K562 (cell line): Measurements from ENCODE around the gene EPX. TPM values are rescaled to one million over a fixed set of nuclear protein-coding genes. Genes with fewer than 3 reads are reported as not detected.

Experiments used
- BRF1 ChIP-seq: IDR thresholded peaks from 3 replicates; pipeline ENCODE4 v1.6.1; 2011; ENCODE audit warnings: borderline replicate concordance, mild to moderate bottlenecking; ENCODE audit not compliant: insufficient read length; ENCODE audit errors: extremely low read depth
- ELF1 ChIP-seq: fragments of 200-800 bp; sonication (Bioruptor generic); IDR thresholded peaks from 2 replicates; pipeline ENCODE4 v1.6.1; 2016; ENCODE audit warnings: missing genetic modification characterization, missing compliant biosample characterization
- ETV6 ChIP-seq, 3 experiments: fragments of 150-350 bp in 1 of 3; sonication (generic) in 1 of 3; formaldehyde crosslinking in 1 of 3; IDR thresholded peaks; 2 replicates each; pipeline versions ENCODE4 v1.6.1 to v1.8.0; 2014 to 2022; ENCODE audit warnings: borderline replicate concordance in 2 of 3, low read depth in 2 of 3, antibody characterized with exemption in 1 of 3, low read length in 1 of 3, mild to moderate bottlenecking in 1 of 3, missing genetic modification reagents in 1 of 3
- ILF3 ChIP-seq: fragments of 450-650 bp; IDR thresholded peaks from 2 replicates; pipeline ENCODE4 v1.6.1; 2018; ENCODE audit warnings: antibody characterized with exemption, mild to moderate bottlenecking, moderate library complexity, borderline replicate concordance
- NFATC3 ChIP-seq: fragments of 450-650 bp; IDR thresholded peaks from 2 replicates; pipeline ENCODE4 v1.6.1; 2017; ENCODE audit warnings: mild to moderate bottlenecking
- POLR2AphosphoS5 ChIP-seq: IDR thresholded peaks from 2 replicates; pipeline ENCODE4 v1.6.1; 2011; ENCODE audit warnings: mild to moderate bottlenecking, low read depth, low read length, moderate library complexity; ENCODE audit not compliant: control insufficient read depth, insufficient read depth
- RB1 ChIP-seq: fragments of 450-650 bp; IDR thresholded peaks from 2 replicates; pipeline ENCODE4 v1.6.1; 2017; ENCODE audit warnings: low read depth, mild to moderate bottlenecking
- RBBP5 ChIP-seq: fragments of 200-600 bp; sonication (generic); IDR thresholded peaks from 2 replicates; pipeline ENCODE4 v1.6.1; 2012; ENCODE audit warnings: borderline replicate concordance, mild to moderate bottlenecking, low read length, control low read depth, inconsistent platforms; ENCODE audit not compliant: insufficient read depth, poor library complexity, severe bottlenecking
- RHOXF2B ChIP-seq: fragments of 250-450 bp; sonication (Bioruptor Pico); conservative IDR thresholded peaks from 2 replicates; pipeline ENCODE4 v1.5.1; 2021
- SMARCE1 ChIP-seq: fragments of 450-650 bp; IDR thresholded peaks from 2 replicates; pipeline ENCODE4 v1.7.1; 2016; ENCODE audit warnings: mild to moderate bottlenecking
- THRA ChIP-seq: fragments of 450-650 bp; IDR thresholded peaks from 2 replicates; pipeline ENCODE4 v1.6.1; 2017; ENCODE audit warnings: mild to moderate bottlenecking, moderate library complexity
- TSC22D4 ChIP-seq: fragments of 450-650 bp; IDR thresholded peaks from 2 replicates; pipeline ENCODE4 v1.6.1; 2016; ENCODE audit warnings: missing genetic modification characterization, missing biosample characterization, control low read depth
- XRCC4 ChIP-seq: IDR thresholded peaks from one replicate; pipeline ENCODE4 v1.6.1; 2011; ENCODE audit not compliant: insufficient read depth, insufficient read length; ENCODE audit errors: extremely low read depth
- ZBTB26 ChIP-seq: fragments of 450-650 bp; formaldehyde crosslinking; IDR thresholded peaks from 2 replicates; pipeline ENCODE4 v1.4.0; 2022; ENCODE audit warnings: missing genetic modification characterization
- ZNF23 ChIP-seq: fragments of 250-450 bp; sonication (Bioruptor Pico); IDR thresholded peaks from 2 replicates; pipeline ENCODE4 v1.4.0; 2020; ENCODE audit warnings: mild to moderate bottlenecking
- ZNF280B ChIP-seq: fragments of 250-450 bp; sonication (Bioruptor Pico); IDR thresholded peaks from 2 replicates; pipeline ENCODE4 v1.5.1; 2021; ENCODE audit warnings: mild to moderate bottlenecking
- ZNF584 ChIP-seq: fragments of 200-800 bp; sonication (Bioruptor generic); IDR thresholded peaks from 2 replicates; pipeline ENCODE4 v1.6.1; 2016; ENCODE audit warnings: low read depth, mild to moderate bottlenecking, missing genetic modification characterization, missing compliant biosample characterization
- ZNF696 ChIP-seq: fragments of 250-450 bp; sonication (Bioruptor Pico); conservative IDR thresholded peaks from 2 replicates; pipeline ENCODE4 v1.4.0; 2020; ENCODE audit warnings: mild to moderate bottlenecking, moderate library complexity
- polyA plus RNA-seq, 8 experiments: library from polyadenylated mRNA; depleted of rRNA in 4 of 8; stranded (reverse) in 5 of 8; unstranded in 3 of 8; fragments of >200 nt; fragmentation: Nextera tagmentation in 2 of 8; fragmentation: Illumina TruSeq in 1 of 8; extraction: Ambion mirVana in 2 of 8; extraction: Trizol in 1 of 8; gene quantifications; 2 replicates each; pipeline versions ENCODE4 v1.2.1 to v1.2.3, GENCODE V29; 2011 to 2014; ENCODE audit warnings: inconsistent platforms in 1 of 8, missing spikeins in 1 of 8
- total RNA-seq, 7 experiments: library from RNA; depleted of rRNA in 6 of 7; stranded (reverse); fragments of >200 nt in 6 of 7; fragmentation: Illumina TruSeq in 2 of 7; extraction: Trizol in 2 of 7; gene quantifications; 2 replicates each; pipeline versions ENCODE4 v1.2.1 to v1.2.3, GENCODE V29; 2011 to 2021; ENCODE audit warnings: low replicate concordance in 1 of 7
- TF ChIP-seq, protein P1 (sequence below): fragments of 250-450 bp; sonication (Bioruptor Pico); IDR thresholded peaks from 2 replicates; pipeline ENCODE4 v1.6.1; 2021; ENCODE audit warnings: mild to moderate bottlenecking
- TF ChIP-seq, protein P2 (sequence below), 2 experiments: IDR thresholded peaks; 2 replicates each; pipeline ENCODE4 v1.6.1; 2012; ENCODE audit warnings: improper control_type of control experiment in 2 of 2, low read depth in 2 of 2, low read length in 2 of 2, borderline replicate concordance in 1 of 2

EPX gene
- total and polyA plus RNA-seq, 9 of the 15 experiments (the other 6 are each of a cell fraction or from before 2014, with no cell fraction given) = 0.07 to 0.33 (median 0.19) TPM; not detected in 3

DNA sequence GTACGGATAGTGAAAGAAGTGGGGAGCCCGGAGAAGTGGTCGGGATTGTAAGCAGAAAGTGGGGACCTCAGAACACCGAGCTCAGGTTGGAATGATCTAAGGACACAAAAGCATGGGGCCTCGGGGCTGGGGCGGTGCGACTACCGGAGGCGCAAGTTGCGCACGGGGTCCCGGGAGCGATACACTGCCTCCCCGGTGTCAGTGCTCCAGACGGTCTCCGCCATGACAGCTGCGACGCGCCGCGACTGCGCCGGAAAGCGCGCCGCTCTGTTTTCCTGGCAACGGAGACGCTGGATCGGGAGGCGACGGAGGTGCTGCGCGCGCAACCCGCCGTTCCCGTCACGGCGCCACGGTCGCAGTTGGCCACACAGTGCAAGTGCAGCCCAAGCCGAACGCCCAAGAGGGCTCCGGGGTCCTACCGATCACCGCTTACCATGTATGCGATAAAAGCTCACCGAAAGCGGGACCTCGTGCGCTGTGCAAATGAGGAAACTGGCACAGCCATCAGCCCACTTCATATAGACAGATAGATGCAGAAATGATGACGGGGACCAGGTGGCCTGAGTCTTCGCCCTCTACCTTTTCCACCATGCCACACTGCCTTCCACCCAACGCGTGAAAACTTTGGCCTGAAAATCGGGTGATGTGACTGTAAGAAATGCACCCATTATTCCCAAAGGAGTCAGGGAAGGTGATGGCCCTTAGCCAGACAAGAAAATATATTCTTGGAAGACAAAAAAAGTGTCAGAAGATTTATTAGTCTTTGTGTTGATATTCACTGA is 26.7 kb downstream of the EPX start, which contains the start of gene MKS1 (continued):
- TF ChIP-seq RBBP5 = peak; percentile 68
- no peak for TF ChIP-seq TSC22D4
- TF ChIP-seq, protein P1, sequence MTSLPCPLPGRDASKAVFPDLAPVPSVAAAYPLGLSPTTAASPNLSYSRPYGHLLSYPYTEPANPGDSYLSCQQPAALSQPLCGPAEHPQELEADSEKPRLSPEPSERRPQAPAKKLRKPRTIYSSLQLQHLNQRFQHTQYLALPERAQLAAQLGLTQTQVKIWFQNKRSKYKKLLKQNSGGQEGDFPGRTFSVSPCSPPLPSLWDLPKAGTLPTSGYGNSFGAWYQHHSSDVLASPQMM (CRISPR knock-in tag) = no peak
- no peak for TF ChIP-seq BRF1
- no peak for TF ChIP-seq RHOXF2B (CRISPR knock-in tag)
- no peak for TF ChIP-seq ZNF23
- TF ChIP-seq POLR2AphosphoS5 = peak; percentile 83
- no peak for TF ChIP-seq XRCC4
- no peak for TF ChIP-seq ILF3
- no peak for TF ChIP-seq ETV6 (IDR thresholded peaks at IDR 0.05; ENCODE audit: borderline replicate concordance in 1 of 2, low read depth in 2 of 2, low read length in 1 of 2)
- TF ChIP-seq ETV6 (CRISPR knock-in tag; IDR thresholded peaks at IDR 0.05; ENCODE audit: borderline replicate concordance) = no peak
- peak; percentile 92 for TF ChIP-seq RB1
- peak; percentile 88 for TF ChIP-seq ZNF584 (CRISPR knock-in tag)
- no peak for TF ChIP-seq ZNF280B (CRISPR knock-in tag)
- TF ChIP-seq THRA = no peak
- TF ChIP-seq ZBTB26 (CRISPR knock-in tag) = no peak
- TF ChIP-seq, protein P2, sequence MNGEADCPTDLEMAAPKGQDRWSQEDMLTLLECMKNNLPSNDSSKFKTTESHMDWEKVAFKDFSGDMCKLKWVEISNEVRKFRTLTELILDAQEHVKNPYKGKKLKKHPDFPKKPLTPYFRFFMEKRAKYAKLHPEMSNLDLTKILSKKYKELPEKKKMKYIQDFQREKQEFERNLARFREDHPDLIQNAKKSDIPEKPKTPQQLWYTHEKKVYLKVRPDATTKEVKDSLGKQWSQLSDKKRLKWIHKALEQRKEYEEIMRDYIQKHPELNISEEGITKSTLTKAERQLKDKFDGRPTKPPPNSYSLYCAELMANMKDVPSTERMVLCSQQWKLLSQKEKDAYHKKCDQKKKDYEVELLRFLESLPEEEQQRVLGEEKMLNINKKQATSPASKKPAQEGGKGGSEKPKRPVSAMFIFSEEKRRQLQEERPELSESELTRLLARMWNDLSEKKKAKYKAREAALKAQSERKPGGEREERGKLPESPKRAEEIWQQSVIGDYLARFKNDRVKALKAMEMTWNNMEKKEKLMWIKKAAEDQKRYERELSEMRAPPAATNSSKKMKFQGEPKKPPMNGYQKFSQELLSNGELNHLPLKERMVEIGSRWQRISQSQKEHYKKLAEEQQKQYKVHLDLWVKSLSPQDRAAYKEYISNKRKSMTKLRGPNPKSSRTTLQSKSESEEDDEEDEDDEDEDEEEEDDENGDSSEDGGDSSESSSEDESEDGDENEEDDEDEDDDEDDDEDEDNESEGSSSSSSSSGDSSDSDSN (IDR thresholded peaks at IDR 0.05; ENCODE audit: borderline replicate concordance in 1 of 2, low read depth in 2 of 2, low read length in 2 of 2) = no peak
- no peak for TF ChIP-seq NFATC3
- TF ChIP-seq SMARCE1 = no peak
- TF ChIP-seq ZNF696 (CRISPR knock-in tag) = no peak
- no peak for TF ChIP-seq ELF1 (tag)
